GM23248 (cell line): Measurements from ENCODE around the gene PADI1. TPM values are rescaled to one million over a fixed set of nuclear protein-coding genes. Genes with fewer than 3 reads are reported as not detected.

ENCODE experiments used
- DNase-seq: peaks from one replicate; pipeline ENCODE4 v3.0.0-alpha.2; 2015
- H2AFZ ChIP-seq: fragments of 200-600 bp; sonication (generic); 2 replicates; pipeline ENCODE4 v1.6.1; 2016; ENCODE audit warnings: antibody characterized with exemption
- H3F3A ChIP-seq: fragments of 200-600 bp; sonication (generic); 2 replicates; pipeline ENCODE4 v1.6.1; 2016; ENCODE audit warnings: mild to moderate bottlenecking, antibody characterized with exemption, mixed run types; ENCODE audit not compliant: insufficient read depth
- H3K27ac ChIP-seq: fragments of 200-600 bp; sonication (generic); 2 replicates; pipeline ENCODE4 v1.5.1; 2016; ENCODE audit warnings: mild to moderate bottlenecking
- H3K27me3 ChIP-seq: fragments of 200-600 bp; sonication (generic); replicated peaks from 2 replicates; pipeline ENCODE4 v1.6.1; 2016; ENCODE audit warnings: mild to moderate bottlenecking; ENCODE audit not compliant: insufficient read depth
- H3K36me3 ChIP-seq: fragments of 200-600 bp; sonication (generic); 2 replicates; pipeline ENCODE4 v1.6.1; 2016; ENCODE audit warnings: low read depth, mild to moderate bottlenecking
- H3K4me1 ChIP-seq: fragments of 200-600 bp; sonication (generic); 2 replicates; pipeline ENCODE4 v1.6.1; 2016; ENCODE audit warnings: mild to moderate bottlenecking; ENCODE audit not compliant: insufficient read depth
- H3K4me2 ChIP-seq: fragments of 200-600 bp; sonication (generic); one replicate; pipeline ENCODE4 v1.6.1; 2016; ENCODE audit warnings: mild to moderate bottlenecking; ENCODE audit not compliant: unreplicated experiment
- H3K4me3 ChIP-seq: fragments of 200-600 bp; sonication (generic); 2 replicates; pipeline ENCODE4 v1.5.1; 2016; ENCODE audit warnings: mild to moderate bottlenecking
- H3K79me2 ChIP-seq: fragments of 200-600 bp; sonication (generic); 2 replicates; pipeline ENCODE4 v1.6.1; 2016; ENCODE audit warnings: mild to moderate bottlenecking; ENCODE audit not compliant: insufficient read depth
- H3K9ac ChIP-seq: fragments of 200-600 bp; sonication (generic); 2 replicates; pipeline ENCODE4 v1.6.1; 2016; ENCODE audit warnings: mild to moderate bottlenecking
- H3K9me2 ChIP-seq: fragments of 200-600 bp; sonication (generic); 2 replicates; pipeline ENCODE4 v1.6.1; 2016; ENCODE audit warnings: mixed run types, mild to moderate bottlenecking, moderate library complexity; ENCODE audit not compliant: insufficient read depth
- H3K9me3 ChIP-seq: fragments of 200-600 bp; sonication (generic); one replicate; pipeline ENCODE4 v1.6.1; 2017; ENCODE audit warnings: low read depth
- H4K20me1 ChIP-seq: fragments of 200-600 bp; sonication (generic); 2 replicates; pipeline ENCODE4 v1.6.0; 2016; ENCODE audit not compliant: insufficient read depth
- EZH2 ChIP-seq: fragments of 200-600 bp; sonication (generic); IDR thresholded peaks from 2 replicates; pipeline ENCODE4 v1.6.1; 2018; ENCODE audit warnings: antibody characterized with exemption, mild to moderate bottlenecking; ENCODE audit not compliant: insufficient read depth, poor library complexity, severe bottlenecking
- EZH2phosphoT487 ChIP-seq: fragments of 200-600 bp; sonication (generic); IDR thresholded peaks from 2 replicates; pipeline ENCODE4 v1.6.1; 2018; ENCODE audit warnings: antibody characterized with exemption, moderate library complexity, mild to moderate bottlenecking, low read depth; ENCODE audit not compliant: insufficient read depth
- WGBS, 2 experiments: methylation state at CpG; one replicate each; pipeline ENCODE4 v1.1.6; 2015 to 2017; ENCODE audit warnings: low lambda C conversion rate in 2 of 2, low coverage in 1 of 2; ENCODE audit errors: missing lambda C conversion rate in 2 of 2; 5-methylcytosine and 5-hydroxymethylcytosine counted together
- in situ Hi-C: fragments of 300-500 bp; cut with MboI; formaldehyde crosslinking; loops from 2 replicates; pipeline ENCODE4 v1.15.0; 2020
- polyA plus RNA-seq: library from polyadenylated mRNA; unstranded; fragments of >200 nt; fragmentation: Nextera tagmentation; extraction: Ambion mirVana; gene quantifications from 2 replicates; pipeline ENCODE4 v1.2.1, GENCODE V29; 2016
- total RNA-seq: library from RNA; depleted of rRNA; stranded (reverse); fragments of >200 nt; shearing (Covaris generic); gene quantifications from 2 replicates; pipeline ENCODE4 v1.2.3, GENCODE V29; 2014

Gene PADI1
- total and polyA plus RNA-seq, 2 experiments from 2014 or later = under 0.01 to 0.14 TPM

DNA sequence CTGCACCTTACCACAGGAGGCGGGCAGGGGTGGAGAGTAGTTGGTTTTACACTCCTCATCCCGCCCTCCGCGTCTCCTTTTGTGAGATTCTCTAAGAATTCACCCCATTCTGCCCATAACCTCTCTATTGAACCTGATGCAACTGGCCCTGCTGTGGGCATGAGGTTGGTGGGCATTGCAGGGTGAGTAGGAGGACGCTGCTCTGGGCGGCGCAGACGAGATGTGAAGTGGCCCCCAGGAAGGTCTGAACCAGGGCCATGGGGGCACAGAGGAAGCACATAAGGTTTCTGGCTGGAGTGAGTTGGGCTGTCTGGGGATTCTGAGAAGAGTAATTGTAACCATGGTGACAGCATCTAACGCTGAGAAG lies 8.8 kb downstream of the PADI1 start:
- in situ Hi-C loops = no loop called here
- Histone ChIP-seq H4K20me1 (no peaks in the 10 kb centered on the region), H3K9ac (no peak overlapping the region), H3K36me3 (no peaks in the 10 kb centered on the region), H3K79me2 (no peaks in the 10 kb centered on the region), H3K27me3 (peaks cover 5% of the 10 kb centered on the region; the same call in 1 of the 2 replicates), H3F3A (no peaks in the 10 kb centered on the region), H3K4me2 (no peak overlapping the region), H3K4me1 (peaks cover 14% of the 10 kb centered on the region; the same call in 1 of the 2 replicates), H3K4me3 (no peak overlapping the region), H2AFZ (no peak overlapping the region), H3K9me3 (no peaks in the 10 kb centered on the region), H3K9me2 (no peaks in the 10 kb centered on the region), H3K27ac (no peak overlapping the region)
- DNase-seq = peak; percentile 28
- TF ChIP-seq EZH2 = no peak
- WGBS, 2 experiments = 81 to 86% methylated on average over 9 of the region's 9 CpGs

DNA sequence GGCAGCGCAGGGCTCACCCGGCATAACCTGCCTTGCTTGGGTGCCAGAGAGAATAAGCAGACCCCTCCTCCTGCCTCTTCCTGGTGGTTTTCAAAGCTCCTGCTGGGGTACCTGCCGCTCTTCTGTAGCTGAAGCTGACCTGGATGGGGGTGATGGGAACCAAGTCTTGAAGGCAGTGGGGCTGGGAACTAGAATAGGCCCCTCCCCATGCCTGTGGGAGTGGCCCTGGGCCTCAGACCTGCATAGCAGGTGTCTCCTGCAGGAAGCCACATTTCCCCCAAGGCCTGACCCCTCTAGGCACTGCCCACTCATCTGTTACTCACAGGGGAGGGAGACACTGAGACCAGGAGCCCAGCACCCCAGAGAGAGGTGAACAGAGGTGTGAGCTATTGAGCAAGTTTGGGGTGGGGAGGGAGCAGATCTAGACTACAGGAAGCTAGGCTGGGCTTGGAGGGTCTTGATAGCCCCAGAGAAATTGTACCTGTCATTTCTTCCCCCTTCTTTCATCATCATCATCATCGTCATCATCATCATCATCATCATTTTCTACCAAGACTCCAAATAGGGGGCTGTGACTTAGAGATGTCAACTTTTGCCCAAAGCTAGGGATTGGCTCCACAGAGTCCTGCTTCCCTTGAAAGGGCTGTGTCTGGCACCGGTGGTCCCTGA lies 10.1 kb downstream of the PADI1 start:
- no peaks in the 10 kb centered on the region for H3K36me3 ChIP-seq
- no peaks in the 10 kb centered on the region for H3K9me3 ChIP-seq
- no peak overlapping the region for H3K4me2 ChIP-seq
- TF ChIP-seq EZH2phosphoT487 = no peak
- TF ChIP-seq EZH2 = no peak
- H3K9me2 ChIP-seq = no peaks in the 10 kb centered on the region
- H3K27me3 ChIP-seq = peaks cover 5% of the 10 kb centered on the region; the same call in 1 of the 2 replicates
- no peaks in the 10 kb centered on the region for H4K20me1 ChIP-seq
- no peaks in the 10 kb centered on the region for H3K79me2 ChIP-seq
- WGBS, 2 experiments = 73 to 77% methylated on average over 5 of the region's 5 CpGs
- peaks cover 14% of the 10 kb centered on the region; the same call in 1 of the 2 replicates for H3K4me1 ChIP-seq
- H2AFZ ChIP-seq = no peak overlapping the region
- no peaks in the 10 kb centered on the region for H3F3A ChIP-seq
- DNase-seq = no peak
- in situ Hi-C loops = no loop called here
- H3K9ac ChIP-seq = no peak overlapping the region
- H3K4me3 ChIP-seq = no peak overlapping the region
- no peak overlapping the region for H3K27ac ChIP-seq

- peaks cover 14% of the 10 kb centered on the region; the same call in 1 of the 2 replicates for H3K4me1 ChIP-seq
- in situ Hi-C loops = no loop called here
- H3K4me2 ChIP-seq = no peak overlapping the region
- no peak overlapping the region for H3K27ac ChIP-seq
- no peak for TF ChIP-seq EZH2phosphoT487
- no peak for TF ChIP-seq EZH2
- WGBS, 2 experiments = 49 to 58% methylated on average over 6 of the region's 6 CpGs
- H4K20me1 ChIP-seq = no peaks in the 10 kb centered on the region
- no peak overlapping the region for H3K9ac ChIP-seq
- H3F3A ChIP-seq = no peaks in the 10 kb centered on the region
- no peaks in the 10 kb centered on the region for H3K36me3 ChIP-seq
- peak; percentile 69 for DNase-seq
- H2AFZ ChIP-seq = no peak overlapping the region
- no peaks in the 10 kb centered on the region for H3K9me2 ChIP-seq
- peaks cover 5% of the 10 kb centered on the region; the same call in 1 of the 2 replicates for H3K27me3 ChIP-seq
- no peak overlapping the region for H3K4me3 ChIP-seq
- no peaks in the 10 kb centered on the region for H3K79me2 ChIP-seq
- no peaks in the 10 kb centered on the region for H3K9me3 ChIP-seq
Measured at GRCh38 chr1:17215545-17215890, 10.6 kb downstream of the PADI1 start.

DNA sequence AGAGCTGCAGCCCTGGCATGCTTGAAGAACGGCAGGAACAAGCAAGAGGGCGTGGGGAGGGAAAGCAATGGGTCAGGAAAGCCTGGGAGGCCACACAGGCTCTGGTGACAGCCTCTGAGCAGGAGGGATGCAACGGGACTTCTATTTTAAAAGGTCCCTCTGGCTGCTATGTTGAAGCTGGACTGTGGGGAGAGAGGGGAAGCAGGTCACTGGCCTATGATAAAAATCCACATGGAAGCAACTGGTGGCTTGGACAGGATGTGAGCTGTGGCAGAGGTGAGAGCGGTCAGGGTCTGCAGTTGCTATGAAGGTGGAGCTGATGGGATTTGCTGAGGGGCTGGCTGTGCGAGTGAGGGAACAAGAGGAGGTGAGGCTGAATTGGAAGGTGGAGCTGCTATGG lies 11.2 kb downstream of the PADI1 start:
- WGBS, 2 experiments = 36 to 41% methylated on average over 5 of the region's 5 CpGs
- Histone ChIP-seq H3K4me2 (no peak overlapping the region), H3K9me3 (no peaks in the 10 kb centered on the region), H4K20me1 (no peaks in the 10 kb centered on the region), H2AFZ (no peak overlapping the region), H3K36me3 (no peaks in the 10 kb centered on the region), H3K4me1 (peaks cover 14% of the 10 kb centered on the region; the same call in 1 of the 2 replicates), H3K4me3 (no peak overlapping the region), H3K79me2 (no peaks in the 10 kb centered on the region), H3K9ac (no peak overlapping the region), H3F3A (no peaks in the 10 kb centered on the region), H3K27me3 (peaks cover 5% of the 10 kb centered on the region; the same call in 1 of the 2 replicates), H3K9me2 (no peaks in the 10 kb centered on the region), H3K27ac (no peak overlapping the region)
- no peak for TF ChIP-seq EZH2phosphoT487
- TF ChIP-seq EZH2 = no peak
- DNase-seq = no peak
- in situ Hi-C loops = no loop called here

DNA sequence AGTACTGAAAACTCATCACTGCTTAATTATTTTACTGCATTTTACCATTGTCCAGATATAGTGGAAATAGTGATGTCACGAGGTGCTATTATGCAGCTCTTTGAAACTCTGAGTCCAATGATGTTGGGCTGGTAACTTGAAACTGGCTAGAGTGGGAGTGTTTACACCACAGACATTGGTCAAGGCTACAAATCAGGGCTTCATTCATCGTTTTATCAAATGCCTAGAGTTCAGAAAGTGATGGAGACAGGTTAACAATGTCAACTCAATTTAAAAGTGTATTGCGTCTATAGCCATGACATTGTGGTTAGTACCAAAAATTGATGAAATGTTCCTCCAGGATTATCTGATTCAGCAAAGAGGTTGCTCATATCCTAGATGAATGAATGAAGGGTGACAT lies 12.7 kb downstream of the PADI1 start:
- H3K4me1 ChIP-seq = peaks cover 10% of the 10 kb centered on the region; the same call in 1 of the 2 replicates
- H3K9me2 ChIP-seq = no peaks in the 10 kb centered on the region
- no peaks in the 10 kb centered on the region for H3F3A ChIP-seq
- H3K9me3 ChIP-seq = no peaks in the 10 kb centered on the region
- no peak overlapping the region for H2AFZ ChIP-seq
- no peak overlapping the region for H3K27ac ChIP-seq
- no peak overlapping the region for H3K9ac ChIP-seq
- no peaks in the 10 kb centered on the region for H3K79me2 ChIP-seq
- 55 to 66% methylated on average over 3 of the region's 3 CpGs for WGBS, 2 experiments
- in situ Hi-C loops = no loop called here
- H3K4me2 ChIP-seq = no peak overlapping the region
- TF ChIP-seq EZH2phosphoT487 = no peak
- TF ChIP-seq EZH2 = no peak
- no peak for DNase-seq
- no peaks in the 10 kb centered on the region for H3K36me3 ChIP-seq
- peaks cover 5% of the 10 kb centered on the region; the same call in 1 of the 2 replicates for H3K27me3 ChIP-seq
- H3K4me3 ChIP-seq = no peak overlapping the region
- H4K20me1 ChIP-seq = no peaks in the 10 kb centered on the region
